GM18870 (cell line): ENCODE results near the gene ZSCAN30.

Experiments
- ATAC-seq: cut with Tn5 transposase; IDR thresholded peaks from one replicate; pipeline ENCODE4 v1.9.1; 2021; ENCODE audit warnings: moderate library complexity; ENCODE audit not compliant: unreplicated experiment

The ZSCAN30 gene

DNA sequence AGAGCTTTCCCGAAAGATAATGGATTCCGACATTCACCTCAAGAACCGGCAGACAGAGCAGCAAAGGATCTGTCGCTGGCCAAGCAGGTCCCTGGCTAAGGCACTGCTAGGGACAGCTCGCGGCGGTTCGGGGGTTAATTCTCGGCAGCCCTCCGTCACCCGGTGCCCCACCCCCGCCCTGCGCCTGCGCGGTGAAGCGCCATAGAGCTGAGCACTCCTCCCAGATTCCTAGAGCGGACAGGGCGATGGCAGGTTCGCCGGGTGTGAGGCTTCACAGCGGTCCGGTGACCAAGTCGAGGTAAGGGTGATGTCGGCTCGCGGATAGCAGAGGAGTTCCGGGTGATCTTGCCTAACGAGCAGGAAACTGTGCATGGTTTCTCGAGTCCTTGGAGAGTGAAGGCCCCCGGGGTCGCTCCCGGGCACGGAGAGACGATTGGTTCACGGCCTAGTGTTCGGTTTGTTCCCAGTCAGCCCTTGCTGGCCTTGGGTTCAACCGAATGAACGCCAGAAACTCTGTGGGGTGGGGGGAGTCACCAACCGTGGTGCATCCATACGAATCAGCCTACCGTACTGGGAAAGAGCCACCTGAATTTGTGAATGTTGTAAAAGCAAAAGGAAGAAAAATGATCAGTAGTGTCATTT lies at the start of gene ZSCAN30:
Gene ZSCAN30, minus strand, starts transcription at position 136 of the 642 bp plus-strand sequence. CDS start 25,877 bp downstream, outside the sequence.
- ATAC-seq, result peak; percentile 86

- no peak for ATAC-seq
Observed at GRCh38 chr18:35337286-35337685, 47.3 kb upstream of the ZSCAN30 start.

DNA sequence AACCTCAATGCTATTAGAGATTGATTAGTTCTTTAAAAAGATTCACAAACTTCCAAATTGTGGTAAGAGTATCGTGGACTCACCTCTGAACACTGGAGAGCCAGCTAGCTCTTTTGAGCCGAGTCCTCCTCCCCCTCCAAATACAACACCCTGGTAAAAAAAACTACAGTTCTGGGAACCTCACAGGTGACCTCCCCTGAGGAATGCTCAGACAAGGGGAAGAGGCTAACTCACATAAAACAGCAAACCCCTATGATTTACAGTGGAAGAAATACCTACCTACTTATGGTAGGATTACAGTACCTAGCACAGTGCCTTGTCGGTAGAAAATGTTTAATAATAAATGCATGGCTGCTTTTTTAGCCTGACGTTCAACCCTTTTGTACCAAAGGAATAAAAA lies 45.8 kb upstream of the ZSCAN30 start:
- no peak for ATAC-seq

DNA sequence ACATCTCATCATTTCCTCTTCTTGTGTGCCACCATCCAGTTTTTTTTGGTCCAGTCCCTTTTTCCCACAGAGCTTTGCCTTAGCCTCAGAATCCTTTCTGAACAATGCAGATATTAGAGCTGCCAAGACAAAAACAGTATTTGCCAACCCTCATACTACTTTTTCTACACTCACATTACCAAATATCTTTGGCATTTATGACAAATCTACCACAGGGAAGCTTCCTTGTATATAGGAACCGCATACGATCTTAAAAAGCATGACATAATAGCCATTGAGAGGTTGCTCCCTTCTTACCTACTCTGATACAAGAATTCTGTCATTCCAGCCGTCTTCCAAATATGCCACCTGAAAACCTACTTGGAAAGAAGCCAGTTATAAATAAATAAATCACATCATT lies 44.8 kb upstream of the ZSCAN30 start:
- no peak for ATAC-seq

DNA sequence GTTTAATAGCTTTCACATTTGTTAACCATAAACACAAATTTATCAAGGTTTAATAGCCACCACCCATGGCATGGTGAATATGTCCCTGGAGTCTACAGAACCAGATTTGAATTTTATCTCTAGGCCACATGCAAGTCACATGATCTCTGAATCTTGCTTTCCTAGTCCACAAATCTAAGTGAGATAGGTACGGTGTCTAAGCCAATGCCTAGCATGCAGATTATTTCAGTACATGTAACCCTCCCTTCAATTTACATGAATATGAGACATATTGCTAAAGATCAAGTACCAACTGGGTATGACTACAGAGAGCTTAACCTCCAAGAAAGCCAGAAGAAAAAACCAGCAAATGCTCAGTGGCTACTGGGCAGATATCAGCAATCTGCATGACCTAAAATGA lies 44.2 kb upstream of the ZSCAN30 start:
- ATAC-seq, result no peak

GRCh38 chr18:35331367-35332087 lies 41.5 kb upstream of the ZSCAN30 start:
- no peak for ATAC-seq

GRCh38 chr18:35328868-35329267 lies 38.8 kb upstream of the ZSCAN30 start:
- ATAC-seq, result no peak

- no peak for ATAC-seq
Observed at GRCh38 chr18:35326695-35327387, 36.8 kb upstream of the ZSCAN30 start.

- ATAC-seq, result no peak
Observed at GRCh38 chr18:35324926-35325655, 35.1 kb upstream of the ZSCAN30 start.

DNA sequence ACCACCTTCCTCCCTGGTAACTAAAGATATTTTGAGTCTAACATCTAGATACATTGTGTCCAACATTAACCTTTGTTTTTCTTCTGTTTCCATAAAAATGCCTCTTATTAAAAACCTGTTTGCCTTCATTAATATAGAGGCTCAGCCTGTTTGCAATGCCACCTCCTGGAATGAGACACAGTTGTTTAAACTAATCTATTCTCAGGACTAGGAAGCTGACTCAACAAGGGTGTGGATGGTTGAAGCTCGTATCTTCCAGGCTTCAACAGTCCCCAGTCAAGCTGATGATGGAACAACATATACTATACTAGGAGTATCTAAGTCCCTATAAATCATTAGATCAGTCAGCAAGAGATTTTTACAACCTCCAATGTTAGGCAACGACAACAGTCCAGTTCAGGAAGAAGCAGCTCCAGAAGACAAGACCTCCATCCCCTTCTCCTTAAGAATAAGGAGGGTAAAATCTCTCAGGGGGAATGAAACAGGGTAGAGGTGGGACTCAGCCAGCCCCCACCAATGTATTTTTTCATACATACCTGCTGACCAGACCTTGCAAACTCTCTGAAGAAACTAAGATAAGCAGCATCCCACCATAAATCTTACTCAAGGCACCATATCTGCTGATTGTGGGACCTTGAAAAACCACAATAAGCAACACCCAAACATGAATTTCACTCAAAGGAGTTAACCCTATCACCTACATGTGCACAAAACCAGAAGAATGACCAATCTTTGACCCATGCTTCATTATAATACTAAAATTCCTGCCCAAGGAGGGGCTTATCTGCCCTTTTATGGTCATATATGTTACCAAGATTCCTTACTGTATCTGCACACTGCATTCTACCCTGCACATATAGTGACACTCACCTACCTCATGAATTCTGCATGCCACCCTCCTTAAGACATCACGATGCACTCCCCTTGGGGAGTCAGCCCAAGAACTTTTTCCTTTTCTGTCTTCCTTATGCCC lies 32.7 kb upstream of the ZSCAN30 start:
- no peak for ATAC-seq

DNA sequence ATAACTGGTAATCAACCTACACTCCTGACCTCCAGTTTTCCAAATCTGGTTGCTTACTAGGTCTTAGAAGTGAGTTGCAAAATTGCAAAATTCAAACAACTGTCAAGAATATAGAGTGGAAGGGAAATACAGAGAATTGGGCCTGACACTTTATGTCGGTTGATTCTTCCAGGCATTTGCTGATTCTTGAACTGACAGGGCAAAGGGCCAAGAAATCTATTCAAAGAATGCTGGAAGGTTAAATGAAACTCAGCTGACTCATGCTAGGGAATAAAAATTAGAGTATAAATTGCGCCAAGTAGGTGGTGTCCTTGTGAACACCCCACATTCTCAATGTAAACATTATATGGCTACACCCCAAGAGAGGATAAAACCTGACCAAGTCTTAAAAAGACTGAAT lies 21.5 kb upstream of the ZSCAN30 start:
- no peak for ATAC-seq

DNA sequence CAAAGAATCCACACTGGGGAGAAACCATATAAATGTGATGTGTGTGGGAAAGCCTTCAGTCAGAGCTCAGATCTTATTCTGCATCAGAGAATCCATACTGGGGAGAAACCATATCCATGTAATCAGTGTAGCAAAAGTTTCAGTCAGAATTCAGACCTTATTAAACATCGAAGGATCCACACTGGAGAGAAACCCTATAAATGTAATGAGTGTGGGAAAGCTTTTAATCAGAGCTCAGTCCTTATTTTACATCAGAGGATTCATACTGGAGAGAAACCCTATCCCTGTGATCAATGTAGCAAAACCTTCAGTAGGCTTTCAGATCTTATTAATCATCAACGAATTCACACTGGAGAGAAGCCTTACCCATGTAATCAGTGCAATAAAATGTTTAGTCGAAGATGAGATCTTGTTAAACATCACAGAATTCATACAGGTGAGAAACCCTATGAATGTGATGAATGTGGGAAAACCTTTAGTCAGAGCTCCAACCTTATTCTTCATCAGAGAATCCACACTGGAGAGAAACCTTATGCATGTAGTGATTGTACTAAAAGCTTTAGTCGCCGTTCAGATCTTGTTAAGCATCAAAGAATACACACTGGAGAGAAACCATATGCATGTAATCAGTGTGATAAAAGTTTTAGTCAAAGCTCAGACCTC lies 16.7 kb upstream of the ZSCAN30 start:
- ATAC-seq, result no peak

- no peak for ATAC-seq
Observed at GRCh38 chr18:35303610-35304009, 13.6 kb upstream of the ZSCAN30 start.

DNA sequence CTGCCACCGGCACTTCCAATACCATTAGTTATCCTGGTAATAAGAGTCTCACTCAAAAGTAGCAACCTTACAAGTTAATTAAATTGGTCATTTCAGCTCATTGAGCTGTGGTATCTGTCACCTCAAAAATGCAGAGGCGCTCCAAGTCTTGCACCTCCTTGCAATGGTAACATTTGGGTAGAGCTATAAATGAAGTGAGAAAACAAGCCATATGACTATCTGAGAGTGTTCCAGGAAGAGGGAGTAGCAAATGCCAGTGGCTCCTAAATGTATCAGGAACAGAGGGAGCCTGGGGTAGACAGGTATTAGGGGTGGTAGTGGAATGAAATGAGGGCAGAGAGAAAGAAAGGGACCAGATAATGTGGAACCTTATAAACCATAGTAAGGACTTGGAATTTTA lies 6.0 kb upstream of the ZSCAN30 start:
- no peak for ATAC-seq

GRCh38 chr18:35291166-35291565 lies 1.1 kb upstream of the ZSCAN30 start:
- ATAC-seq, result no peak

GRCh38 chr18:35289727-35290093 lies 319 bp downstream of the ZSCAN30 start:
- ATAC-seq, result peak; percentile 23

- ATAC-seq, result no peak
Observed at GRCh38 chr18:35289293-35289692, 736 bp downstream of the ZSCAN30 start.

DNA sequence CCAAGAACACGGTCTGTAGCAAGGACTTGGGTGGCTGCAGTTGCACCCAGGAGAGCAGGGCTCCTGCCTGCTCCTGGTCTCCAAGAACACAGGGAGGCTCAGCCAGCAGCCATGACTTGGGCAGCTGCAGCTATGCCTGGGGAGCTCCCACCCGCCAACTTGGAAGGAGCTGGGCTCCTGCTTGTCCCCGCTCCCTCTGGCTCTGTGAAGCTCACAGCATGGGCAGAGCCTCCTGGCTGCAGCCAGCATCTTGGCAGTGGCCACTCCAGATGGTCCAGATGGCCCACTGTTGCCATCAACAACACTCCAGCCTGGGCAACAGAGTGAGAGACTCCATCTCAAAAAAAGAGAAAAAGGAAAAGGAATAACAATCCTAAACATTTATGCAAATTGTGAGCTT lies 5.2 kb downstream of the ZSCAN30 start:
- no peak for ATAC-seq

GRCh38 chr18:35283923-35284794 lies 5.9 kb downstream of the ZSCAN30 start:
- ATAC-seq, result no peak
